H1 (cell line): ENCODE results near the gene SGO1. TPM values are rescaled to one million over a fixed set of nuclear protein-coding genes. Genes with fewer than 3 reads are reported as not detected.

Source experiments
- CTCF ChIA-PET: fragments of 300-600 bp; sonication (Branson Sonifier 250); formaldehyde crosslinking; loops from one replicate; lab custom pipeline; 2021; ENCODE audit not compliant: partially characterized antibody; lab: Charles Lee
- POLR2A ChIA-PET: fragments of 300-600 bp; sonication (Branson Sonifier 250); formaldehyde crosslinking; loops from one replicate; lab custom pipeline; 2021; ENCODE audit warnings: inconsistent platforms; ENCODE audit not compliant: partially characterized antibody; lab: Charles Lee
- DNase-seq, 2 experiments: peaks; one replicate each; pipeline versions ENCODE4 v3.0.0 to v3.0.0-alpha.2; 2010 to 2022; ENCODE audit warnings: low spot score in 2 of 2, low read depth in 1 of 2, mixed read lengths in 1 of 2
- FAIRE-seq: peaks from 2 replicates; lab custom pipeline; 2011; peaks lifted over from hg19 to GRCh38; lab: Jason Lieb, UNC
- H2AFZ ChIP-seq: 2 replicates; pipeline ENCODE4 v1.8.1; 2012; ENCODE audit warnings: low read length, inconsistent platforms
- H2AK5ac ChIP-seq: 2 replicates; pipeline ENCODE4 v1.6.1; 2013; ENCODE audit warnings: low read depth, low read length
- H2BK120ac ChIP-seq: replicated peaks from 2 replicates; pipeline ENCODE3; 2013; ENCODE audit warnings: low read depth, low read length, inconsistent platforms
- H2BK12ac ChIP-seq: 2 replicates; pipeline ENCODE4 v1.6.1; 2013; ENCODE audit warnings: low read depth, low read length
- H2BK15ac ChIP-seq: 2 replicates; pipeline ENCODE4 v1.6.1; 2013; ENCODE audit warnings: low read length
- H2BK20ac ChIP-seq: 2 replicates; pipeline ENCODE4 v1.6.1; 2013; ENCODE audit warnings: low read length
- H2BK5ac ChIP-seq: 2 replicates; pipeline ENCODE4 v1.6.1; 2013; ENCODE audit warnings: low read depth, low read length
- H3K14ac ChIP-seq: 2 replicates; pipeline ENCODE4 v1.6.1; 2013; ENCODE audit warnings: inconsistent platforms; ENCODE audit not compliant: insufficient read length
- H3K18ac ChIP-seq: 2 replicates; pipeline ENCODE4 v1.6.1; 2013; ENCODE audit warnings: low read length; ENCODE audit errors: extremely low read depth
- H3K23ac ChIP-seq: 2 replicates; pipeline ENCODE4 v1.6.1; 2013; ENCODE audit warnings: inconsistent platforms; ENCODE audit not compliant: insufficient read length
- H3K23me2 ChIP-seq: 2 replicates; pipeline ENCODE4 v1.6.1; 2013; ENCODE audit warnings: low read depth, low read length
- H3K27ac ChIP-seq: 2 replicates; pipeline ENCODE4 v1.6.1; 2011; ENCODE audit warnings: low read depth, low read length, inconsistent platforms
- H3K27me3 ChIP-seq, 4 experiments: replicated peaks in 1 of 4; 1 replicate in 1 of 4; 2 replicates in 3 of 4; pipeline versions ENCODE4 v1.6.1 to v1.8.1; 2011 to 2013; ENCODE audit warnings: low read length in 3 of 4, mild to moderate bottlenecking in 3 of 4, inconsistent platforms in 2 of 4, mixed read lengths in 2 of 4, moderate library complexity in 1 of 4; ENCODE audit not compliant: control insufficient read depth in 3 of 4, insufficient read depth in 3 of 4; ENCODE audit errors: extremely low read depth in 1 of 4
- H3K36me3 ChIP-seq, 4 experiments: 2 replicates each; pipeline versions ENCODE4 v1.6.1 to v1.8.1; 2011 to 2013; ENCODE audit warnings: mild to moderate bottlenecking in 4 of 4, low read length in 3 of 4, moderate library complexity in 2 of 4, control low read depth in 1 of 4, inconsistent platforms in 1 of 4; ENCODE audit not compliant: insufficient read depth in 4 of 4, control insufficient read depth in 2 of 4
- H3K4ac ChIP-seq: replicated peaks from 2 replicates; pipeline ENCODE3; 2013; ENCODE audit warnings: low read length, low read depth, mixed read lengths, inconsistent platforms; ENCODE audit not compliant: insufficient read length
- H3K4me1 ChIP-seq, 4 experiments: replicated peaks in 1 of 4; 1 replicate in 1 of 4; 2 replicates in 3 of 4; pipeline versions ENCODE4 v1.6.1 to v1.8.1; 2011 to 2013; ENCODE audit warnings: low read length in 3 of 4, inconsistent platforms in 2 of 4, mixed read lengths in 1 of 4; ENCODE audit not compliant: insufficient read depth in 4 of 4, control insufficient read depth in 3 of 4
- H3K4me2 ChIP-seq, 2 experiments: 2 replicates each; pipeline versions ENCODE4 v1.6.1 to v1.8.1; 2011 to 2013; ENCODE audit warnings: low read depth in 2 of 2, low read length in 2 of 2, control low read depth in 1 of 2, inconsistent platforms in 1 of 2, mild to moderate bottlenecking in 1 of 2; ENCODE audit not compliant: insufficient read depth in 1 of 2
- H3K4me3 ChIP-seq, 4 experiments: fragments of 200-600, 300-600 bp in 1 of 4; sonication (generic), shearing (Covaris generic), sonication (Bioruptor Twin) in 1 of 4; 2 replicates each; pipeline versions ENCODE4 v1.5.1 to v1.8.1; 2011 to 2016; ENCODE audit warnings: low read length in 4 of 4, low read depth in 3 of 4, control low read depth in 2 of 4, inconsistent platforms in 2 of 4, mild to moderate bottlenecking in 2 of 4, mixed read lengths in 1 of 4, moderate library complexity in 1 of 4; ENCODE audit not compliant: insufficient read depth in 2 of 4; ENCODE audit errors: extremely low read depth in 1 of 4
- H3K56ac ChIP-seq: replicated peaks from 2 replicates; pipeline ENCODE3; 2013; ENCODE audit warnings: low read depth, mild to moderate bottlenecking, mixed read lengths, low read length, inconsistent platforms; ENCODE audit not compliant: insufficient read length
- H3K79me1 ChIP-seq: 2 replicates; pipeline ENCODE4 v1.6.1; 2013; ENCODE audit warnings: low read depth, low read length, control low read depth
- H3K79me2 ChIP-seq, 2 experiments: 2 replicates each; pipeline versions ENCODE4 v1.6.1 to v1.8.1; 2012 to 2013; ENCODE audit warnings: low read length in 2 of 2, mild to moderate bottlenecking in 2 of 2, inconsistent platforms in 1 of 2; ENCODE audit not compliant: insufficient read depth in 2 of 2, control insufficient read depth in 1 of 2
- H3K9ac ChIP-seq, 4 experiments: replicated peaks in 1 of 4; 1 replicate in 1 of 4; 2 replicates in 3 of 4; pipeline versions ENCODE4 v1.6.1 to v1.8.1; 2011 to 2013; ENCODE audit warnings: low read depth in 3 of 4, low read length in 3 of 4, control low read depth in 2 of 4, mild to moderate bottlenecking in 2 of 4, moderate library complexity in 2 of 4, inconsistent platforms in 1 of 4; ENCODE audit errors: extremely low read depth in 1 of 4
- H3K9me3 ChIP-seq, 2 experiments: 2 replicates each; pipeline versions ENCODE4 v1.6.1 to v1.8.1; 2012 to 2013; ENCODE audit warnings: mild to moderate bottlenecking in 2 of 2, moderate library complexity in 2 of 2, control low read depth in 1 of 2, inconsistent platforms in 1 of 2, low read depth in 1 of 2, low read length in 1 of 2, mixed read lengths in 1 of 2; ENCODE audit not compliant: insufficient read depth in 2 of 2
- H4K20me1 ChIP-seq, 2 experiments: replicated peaks in 1 of 2; 2 replicates each; pipeline versions ENCODE3 to v1.8.1; 2011 to 2013; ENCODE audit warnings: inconsistent platforms in 2 of 2, low read length in 2 of 2, mild to moderate bottlenecking in 1 of 2; ENCODE audit not compliant: insufficient read depth in 2 of 2, control insufficient read depth in 1 of 2
- H4K5ac ChIP-seq: 2 replicates; pipeline ENCODE4 v1.6.1; 2013; ENCODE audit warnings: low read length, low read depth, mixed read lengths, inconsistent platforms; ENCODE audit not compliant: insufficient read length
- H4K8ac ChIP-seq: 2 replicates; pipeline ENCODE4 v1.8.0; 2013; ENCODE audit warnings: mild to moderate bottlenecking, moderate library complexity, low read length, inconsistent platforms; ENCODE audit not compliant: insufficient read depth; ENCODE audit errors: extremely low read depth
- H4K91ac ChIP-seq: replicated peaks from 2 replicates; pipeline ENCODE3; 2013; ENCODE audit warnings: low read length, mixed read lengths, inconsistent platforms; ENCODE audit not compliant: insufficient read length
- CHD1 ChIP-seq: IDR thresholded peaks from 2 replicates; pipeline ENCODE4 v1.6.1; 2012; ENCODE audit warnings: low read depth, low read length, improper control_type of control experiment
- EZH2 ChIP-seq: fragments of 200-600 bp; sonication (generic); IDR thresholded peaks from 2 replicates; pipeline ENCODE4 v1.7.1; 2012; ENCODE audit warnings: low read depth, mild to moderate bottlenecking, moderate library complexity, low read length, inconsistent platforms; ENCODE audit not compliant: severe bottlenecking
- KDM5A ChIP-seq: fragments of 200-600 bp; IDR thresholded peaks from 2 replicates; pipeline ENCODE4 v1.7.1; 2012; ENCODE audit warnings: mild to moderate bottlenecking, low read length, inconsistent platforms, mixed read lengths
- POLR2A ChIP-seq, 2 experiments: IDR thresholded peaks; 1 replicate in 1 of 2; 2 replicates in 1 of 2; pipeline ENCODE4 v1.6.1; 2011; ENCODE audit warnings: low read depth in 2 of 2, low read length in 2 of 2, mild to moderate bottlenecking in 2 of 2; ENCODE audit errors: control extremely low read depth in 1 of 2
- RAD21 ChIP-seq, 2 experiments: IDR thresholded peaks in 1 of 2; conservative IDR thresholded peaks in 1 of 2; 2 replicates each; pipeline ENCODE4 v1.6.1; 2011; ENCODE audit warnings: low read depth in 2 of 2, low read length in 2 of 2, improper control_type of control experiment in 1 of 2, inconsistent platforms in 1 of 2, mild to moderate bottlenecking in 1 of 2, moderate library complexity in 1 of 2
- RBBP5 ChIP-seq: IDR thresholded peaks from 2 replicates; pipeline ENCODE4 v1.7.1; 2012; ENCODE audit warnings: low read depth, mild to moderate bottlenecking, inconsistent platforms, low read length, moderate library complexity, borderline replicate concordance
- TAF1 ChIP-seq: IDR thresholded peaks from 2 replicates; pipeline ENCODE4 v1.6.1; 2011; ENCODE audit warnings: mild to moderate bottlenecking, low read depth, low read length
- TBP ChIP-seq: IDR thresholded peaks from 2 replicates; pipeline ENCODE4 v1.6.1; 2011; ENCODE audit warnings: low read depth, low read length, improper control_type of control experiment
- WGBS, 2 experiments: shearing (Covaris generic) in 1 of 2; methylation state at CpG; one replicate each; pipeline versions ENCODE4 v1.1.6 to v1.1.7; 2013 to 2015; ENCODE audit warnings: low lambda C conversion rate in 2 of 2, mixed read lengths in 2 of 2, inconsistent platforms in 1 of 2, low coverage in 1 of 2, missing lambda C conversion rate in 1 of 2; ENCODE audit not compliant: insufficient replicate concordance in 2 of 2, insufficient coverage in 1 of 2, insufficient read length in 1 of 2; ENCODE audit errors: extremely low coverage in 1 of 2, missing lambda C conversion rate in 1 of 2; 5-methylcytosine and 5-hydroxymethylcytosine counted together
- long read RNA-seq, 2 experiments: library from RNA in 1 of 2; library from capped mRNA in 1 of 2; stranded (forward); transcript quantifications; one replicate each; pipeline ENCODE4 v2.0.0, GENCODE V29; 2021; ENCODE audit warnings: inconsistent platforms in 1 of 2
- polyA minus RNA-seq, 3 experiments: library from RNA; depleted of rRNA, polyadenylated mRNA; stranded (reverse); fragments of >200 nt; gene quantifications; 1 replicate in 2 of 3; 2 replicates in 1 of 3; pipeline ENCODE4 v1.2.3, GENCODE V29; 2011
- polyA plus RNA-seq, 7 experiments: library from polyadenylated mRNA; depleted of rRNA in 3 of 7; stranded (reverse) in 5 of 7; unstranded in 2 of 7; fragments of >200 nt in 5 of 7; fragments of 200-250 nt in 2 of 7; gene quantifications; 1 replicate in 5 of 7; 2 replicates in 1 of 7; 4 replicates in 1 of 7; pipeline versions ENCODE4 v1.2.1 to v1.2.3, GENCODE V29; 2011 to 2013; ENCODE audit warnings: missing spikeins in 2 of 7, mixed read lengths in 2 of 7
- total RNA-seq: library from RNA; stranded (reverse); fragmentation: NEBNext Ultra II Directional; extraction: Animal tissue kit (Norgen Biotek cat#: 25700); gene quantifications from 2 replicates; pipeline ENCODE4 v1.2.1, GENCODE V29; 2021

Gene SGO1
- total RNA-seq (34.6 and 36.4 TPM in 2 replicates), polyA plus RNA-seq (2011; rRNA removed) (5.7 and 6.9 TPM in 2 replicates), polyA minus RNA-seq (2011; rRNA and poly(A)+ RNA removed) (6.2 and 10.8 TPM in 2 replicates)
- 6.2 TPM for polyA plus RNA-seq (2011; cell fraction: cytosol; rRNA removed)
- 7.4 TPM for polyA plus RNA-seq (2011; cell fraction: nucleus; rRNA removed)
- polyA plus RNA-seq (2012, experiment 1 of 2), result 12.3 to 21.3 TPM (median 14.7 TPM) in 4 replicates
- 3.0 TPM for polyA plus RNA-seq (2012, experiment 2 of 2)
- 29.5 TPM for polyA plus RNA-seq (2013, experiment 1 of 2)
- polyA plus RNA-seq (2013, experiment 2 of 2), result 27.9 TPM
- polyA minus RNA-seq (2011; cell fraction: cytosol; rRNA and poly(A)+ RNA removed), result 12.3 TPM
- polyA minus RNA-seq (2011; cell fraction: nucleus; rRNA and poly(A)+ RNA removed), result 20.6 TPM
- long read RNA-seq, experiment 1, partial matches to known transcripts, result 4 of 15 reads
- long read RNA-seq, experiment 1, other reads (novel, unspliced or antisense), result 6 of 15 reads
- long read RNA-seq, experiment 2, partial matches to known transcripts, result 42 of 52 reads
- long read RNA-seq, experiment 2, other reads (novel, unspliced or antisense), result 7 of 52 reads

GRCh38 chr3:20185679-20186599 is at the start of gene SGO1:
SGO1 (minus strand) TSS chr3:20186206; CDS start chr3:20184027, 2,179 bp downstream.
- H3K56ac ChIP-seq, result peak within 1 kb of the TSS; percentile 49
- peak within 1 kb of the TSS; percentile 95 to 99 (median 98) for H3K4me3 ChIP-seq
- H2BK12ac ChIP-seq, result peak within 1 kb of the TSS; percentile 88
- no peak within 1 kb of the TSS for H2BK120ac ChIP-seq
- H3K27ac ChIP-seq, result peak within 1 kb of the TSS; percentile 90
- no peak within 1 kb of the TSS for H4K91ac ChIP-seq
- peaks cover 6 to 25% (median 16%) of the 10 kb centered on the region in 4 experiments for H3K36me3 ChIP-seq
- H3K23me2 ChIP-seq, result peaks cover 6% of the 10 kb centered on the region
- peak within 1 kb of the TSS; percentile 65 to 71 for H3K4me2 ChIP-seq
- H2AFZ ChIP-seq, result peak within 1 kb of the TSS; percentile 95
- DNase-seq (peak; percentile 92 to 99), FAIRE-seq (peak; percentile 81)
- H3K23ac ChIP-seq, result no peak within 1 kb of the TSS
- H2AK5ac ChIP-seq, result no peak within 1 kb of the TSS
- peaks cover 0 to 9% (median under 1%) of the 10 kb centered on the region in 4 experiments; a peak in 3 of 7 replicates for H3K4me1 ChIP-seq
- 1% methylated on average over 57 of the region's 65 CpGs; no CpG with 5 or more reads in 1 of the 2 experiments for WGBS, 2 experiments
- no peak within 1 kb of the TSS for H3K4ac ChIP-seq
- H2BK20ac ChIP-seq, result no peak within 1 kb of the TSS
- no peaks in the 10 kb centered on the region for H3K27me3 ChIP-seq
- no peak within 1 kb of the TSS for H3K14ac ChIP-seq
- peak within 1 kb of the TSS; percentile 93 for H2BK5ac ChIP-seq
- ChIA-PET POLR2A (interaction anchor here (0.7 to 1.6 kb wide), 5 partner anchors 30 to 163 kb away, joined by 3 to 5 read pairs (median 3); no protein-coding TSS in a partner anchor), CTCF (interaction anchor here (1.1 kb wide), 1 partner anchor 277 kb away, joined by 3 read pairs; no protein-coding TSS in a partner anchor)
- no peaks in the 10 kb centered on the region for H3K9me3 ChIP-seq
- H4K8ac ChIP-seq, result peak within 1 kb of the TSS; percentile 96
- H3K18ac ChIP-seq, result peak within 1 kb of the TSS; percentile 97
- peak within 1 kb of the TSS; percentile 94 to 95 (median 94) for H3K9ac ChIP-seq
- no peaks in the 10 kb centered on the region; the same call in 1 of the 2 replicates for H3K79me1 ChIP-seq
- H2BK15ac ChIP-seq, result no peak within 1 kb of the TSS
- peak within 1 kb of the TSS; percentile 93 for H4K5ac ChIP-seq
- H3K79me2 ChIP-seq, result peaks cover 3 to 29% of the 10 kb centered on the region in 2 experiments; a peak in 3 of 4 replicates
- no peaks in the 10 kb centered on the region for H4K20me1 ChIP-seq
- TF ChIP-seq KDM5A, result peak; percentile 53; the same call in 1 of the 2 replicates
- TF ChIP-seq RAD21 (IDR thresholded peaks at IDR 0.05 in 1 of 2, conservative IDR thresholded peaks at IDR 0.05 in 1 of 2; ENCODE audit: low read depth in 2 of 2, low read length in 2 of 2), result no peak
- peak; percentile 97 for TF ChIP-seq TAF1
- peak; percentile 92 for TF ChIP-seq TBP
- TF ChIP-seq EZH2, result no peak
- peak; percentile 84 to 87 for TF ChIP-seq POLR2A (IDR thresholded peaks at IDR 0.05; ENCODE audit: control extremely low read depth in 1 of 2, low read depth in 2 of 2, low read length in 2 of 2)
- TF ChIP-seq CHD1, result no peak
- peak; percentile 95 for TF ChIP-seq RBBP5
